Neural cell (in vitro differentiated cells): ENCODE data around the gene PRADC1.

ENCODE experiments used
- CTCF ChIP-seq: fragments of 450-650 bp; IDR thresholded peaks from 2 replicates; pipeline ENCODE4 v1.5.1; 2014; ENCODE audit warnings: antibody characterized with exemption, mild to moderate bottlenecking, moderate library complexity; ENCODE audit not compliant: poor library complexity, severe bottlenecking
- TAF1 ChIP-seq: IDR thresholded peaks from 2 replicates; pipeline ENCODE4 v1.6.1; 2012; ENCODE audit warnings: low read depth

- TF ChIP-seq TAF1 (no peak), CTCF (no peak)
These were observed 26.2 kb upstream of the PRADC1 start for GRCh38 chr2:73259276-73259675.
